Thoracic aorta (tissue), 2 donors: Measurements from ENCODE around the gene ADD1. TPM values are rescaled to one million over a fixed set of nuclear protein-coding genes. Genes with fewer than 3 reads are reported as not detected.

Experiments
- ATAC-seq: fragments of 150-250 bp; one replicate; pipeline ENCODE4 v1.8.0; 2017; ENCODE audit warnings: low read depth; ENCODE audit not compliant: insufficient number of reproducible peaks, low FRiP score
- DNase-seq: peaks from one replicate; pipeline ENCODE4 v3.0.0-alpha.2; 2020; ENCODE audit warnings: low spot score
- H3K27ac ChIP-seq, 2 donors: fragments of 200-600 bp; sonication (generic); 1 replicate in 1 of 2; 2 replicates in 1 of 2; pipeline ENCODE4 v1.5.1; 2016; ENCODE audit warnings: mild to moderate bottlenecking in 2 of 2, moderate library complexity in 2 of 2
- H3K27me3 ChIP-seq: fragments of 200-600 bp; sonication (generic); replicated peaks from 2 replicates; pipeline ENCODE4 v1.6.0; 2016; ENCODE audit warnings: mild to moderate bottlenecking; ENCODE audit not compliant: insufficient read depth
- H3K36me3 ChIP-seq: fragments of 200-600 bp; sonication (generic); one replicate; pipeline ENCODE4 v1.5.1; 2016
- H3K4me1 ChIP-seq, 2 donors: fragments of 200-600 bp; sonication (generic); 1 replicate in 1 of 2; 2 replicates in 1 of 2; pipeline versions ENCODE4 v1.5.1 to v1.6.0; 2016; ENCODE audit warnings: low read depth in 2 of 2, mild to moderate bottlenecking in 1 of 2; ENCODE audit not compliant: control insufficient read depth in 1 of 2
- H3K4me3 ChIP-seq: fragments of 200-600 bp; sonication (generic); 2 replicates; pipeline ENCODE4 v1.5.1; 2016; ENCODE audit warnings: mild to moderate bottlenecking
- H3K9me3 ChIP-seq: fragments of 200-600 bp; sonication (generic); 2 replicates; pipeline ENCODE4 v1.5.1; 2016
- CTCF ChIP-seq: fragments of 200-600 bp; sonication (generic); IDR thresholded peaks from one replicate; pipeline ENCODE4 v1.5.1; 2019; ENCODE audit warnings: antibody characterized with exemption
- total RNA-seq, 2 donors: library from RNA; depleted of rRNA; stranded (reverse); fragments of >200 nt; gene quantifications; one replicate each; pipeline versions ENCODE4 v1.1.0 to v1.2.3, GENCODE V29; 2016

Gene ADD1
- total RNA-seq, 2 donors from 2014 or later = 256 to 338 TPM

GRCh38 chr4:2933566-2934076 is 90.0 kb downstream of the ADD1 start:
- DNase-seq (peak; percentile 3), ATAC-seq (no peak)
- no peak for TF ChIP-seq CTCF
- Histone ChIP-seq H3K36me3 (peaks cover 22% of the 10 kb centered on the region), H3K4me1 (peaks cover 9 to 32% of the 10 kb centered on the region in 2 donors), H3K27me3 (no peaks in the 10 kb centered on the region), H3K27ac (peak overlapping the region; percentile 65 to 79), H3K4me3 (peak overlapping the region; percentile 96), H3K9me3 (no peaks in the 10 kb centered on the region)

GRCh38 chr4:2934077-2934812 is 90.6 kb downstream of the ADD1 start:
- DNase-seq = peak; percentile 28
- no peak for TF ChIP-seq CTCF

GRCh38 chr4:2934813-2935761 is 91.4 kb downstream of the ADD1 start:
- Histone ChIP-seq H3K4me1 (peaks cover 9 to 32% of the 10 kb centered on the region in 2 donors), H3K27me3 (no peaks in the 10 kb centered on the region), H3K36me3 (peaks cover 28% of the 10 kb centered on the region), H3K27ac (peak overlapping the region; percentile 66 to 88), H3K4me3 (peak overlapping the region; percentile 96), H3K9me3 (no peaks in the 10 kb centered on the region)
- TF ChIP-seq CTCF = no peak
- ATAC-seq = peak; percentile 50
- peak; percentile 75 for DNase-seq

More at GRCh38 chr4:2934077-2934812, 90.6 kb downstream of the ADD1 start:
- no peaks in the 10 kb centered on the region for H3K27me3 ChIP-seq
- peak overlapping the region; percentile 96 for H3K4me3 ChIP-seq
- no peaks in the 10 kb centered on the region for H3K9me3 ChIP-seq
- peaks cover 9 to 32% of the 10 kb centered on the region in 2 donors for H3K4me1 ChIP-seq
- H3K27ac ChIP-seq = peak overlapping the region; percentile 65 to 88
- peak; percentile 14 for ATAC-seq
- peaks cover 22% of the 10 kb centered on the region for H3K36me3 ChIP-seq

GRCh38 chr4:2935762-2936743 is 92.4 kb downstream of the ADD1 start:
- Histone ChIP-seq H3K4me1 (peaks cover 9 to 32% of the 10 kb centered on the region in 2 donors), H3K9me3 (no peaks in the 10 kb centered on the region), H3K4me3 (peak overlapping the region; percentile 96)

More at GRCh38 chr4:2935762-2936743, 92.4 kb downstream of the ADD1 start:
- DNase-seq (peak; percentile 2), ATAC-seq (no peak)
- Histone ChIP-seq H3K36me3 (peaks cover 32% of the 10 kb centered on the region), H3K27ac (peak overlapping the region; percentile 66 to 88), H3K27me3 (no peaks in the 10 kb centered on the region)
- TF ChIP-seq CTCF = no peak
